ENCODE measurements around the gene TOB2. TPM values are rescaled to one million over a fixed set of nuclear protein-coding genes. Genes with fewer than 3 reads are reported as not detected.
"Not testable (repeated sequence)": the region's sequence is repeated elsewhere in the genome, so short reads cannot be mapped to it uniquely, and the experiment has no call there.

TOB2 gene
- total RNA-seq, 1 donor from 2014 or later = 33.4 TPM

GRCh38 chr22:41410311-41410751 is 36.3 kb downstream of the TOB2 start:
- DNase-seq (ENCODE audit: low read depth) = no peak
- H3K4me3 ChIP-seq (ENCODE audit: low read depth, low read length) = no peak overlapping the region
- no peak for TF ChIP-seq CTCF (conservative IDR thresholded peaks at IDR 0.05; ENCODE audit: low read depth, low read length)

GRCh38 chr22:41408665-41409064 is 37.9 kb downstream of the TOB2 start:
- no peak for DNase-seq (ENCODE audit: low read depth)
- no peak for TF ChIP-seq CTCF (conservative IDR thresholded peaks at IDR 0.05; ENCODE audit: low read depth, low read length)
- no peak overlapping the region for H3K4me3 ChIP-seq (ENCODE audit: low read depth, low read length)

GRCh38 chr22:41407433-41407832 is 39.2 kb downstream of the TOB2 start:
- no peak for DNase-seq (ENCODE audit: low read depth)
- TF ChIP-seq CTCF (conservative IDR thresholded peaks at IDR 0.05; ENCODE audit: low read depth, low read length) = no peak
- H3K4me3 ChIP-seq (ENCODE audit: low read depth, low read length) = no peak overlapping the region

- DNase-seq (ENCODE audit: low read depth) = no peak
- H3K4me3 ChIP-seq (ENCODE audit: low read depth, low read length) = no peak overlapping the region
- TF ChIP-seq CTCF (conservative IDR thresholded peaks at IDR 0.05; ENCODE audit: low read depth, low read length) = no peak
Measured at GRCh38 chr22:41406410-41406809, 40.2 kb downstream of the TOB2 start.

GRCh38 chr22:41405588-41405987 is 41.0 kb downstream of the TOB2 start:
- DNase-seq (ENCODE audit: low read depth) = no peak
- TF ChIP-seq CTCF (conservative IDR thresholded peaks at IDR 0.05; ENCODE audit: low read depth, low read length) = no peak
- H3K4me3 ChIP-seq (ENCODE audit: low read depth, low read length) = no peak overlapping the region

GRCh38 chr22:41403532-41404318 is 42.9 kb downstream of the TOB2 start:
- no peak for DNase-seq (ENCODE audit: low read depth)
- TF ChIP-seq CTCF (conservative IDR thresholded peaks at IDR 0.05; ENCODE audit: low read depth, low read length) = peak; percentile 97
- no peak overlapping the region for H3K4me3 ChIP-seq (ENCODE audit: low read depth, low read length)

- not testable (repeated sequence) for DNase-seq (ENCODE audit: low read depth); H3K4me3 ChIP-seq (ENCODE audit: low read depth, low read length)
Measured at GRCh38 chr22:41402851-41403250, 43.8 kb downstream of the TOB2 start.
